ENCODE data around the gene BLACAT1. TPM values are rescaled to one million over a fixed set of nuclear protein-coding genes. Genes with fewer than 3 reads are reported as not detected.

Gene BLACAT1
- total RNA-seq, 4 donors from 2014 or later, result 0.26 TPM; not detected in 3

GRCh38 chr1:205500240-205501233, 44.7 kb upstream of the BLACAT1 start:
- intact Hi-C loops (cut with DNase I; ENCODE audit: low total_unique reads), result no loop called here
- WGBS, 2 donors, result 65 to 73% methylated on average over 9 of the region's 9 CpGs
- DNase-seq (ENCODE audit: low spot score in 2 of 2), result no peak
- H3K4me3 ChIP-seq (ENCODE audit: low read depth, poor library complexity, severe bottlenecking), result no peak overlapping the region
- no peak for TF ChIP-seq POLR2A (IDR thresholded peaks at IDR 0.05)
- no peak for TF ChIP-seq CTCF (IDR thresholded peaks at IDR 0.05)

GRCh38 chr1:205499789-205500188, 43.9 kb upstream of the BLACAT1 start:
- TF ChIP-seq CTCF (IDR thresholded peaks at IDR 0.05), result no peak
- no peak for TF ChIP-seq POLR2A (IDR thresholded peaks at IDR 0.05)
- DNase-seq (ENCODE audit: low spot score in 2 of 2), result no peak
- intact Hi-C loops (cut with DNase I; ENCODE audit: low total_unique reads), result no loop called here
- no peak overlapping the region for H3K4me3 ChIP-seq (ENCODE audit: low read depth, poor library complexity, severe bottlenecking)
- 64 to 84% methylated on average over 3 of the region's 3 CpGs for WGBS, 2 donors

GRCh38 chr1:205497351-205497750, 41.5 kb upstream of the BLACAT1 start:
- WGBS, 2 donors, result 88% methylated on average over 7 of the region's 7 CpGs
- TF ChIP-seq POLR2A (IDR thresholded peaks at IDR 0.05) (no peak), CTCF (IDR thresholded peaks at IDR 0.05) (no peak)
- intact Hi-C loops (cut with DNase I; ENCODE audit: low total_unique reads), result no loop called here
- H3K4me3 ChIP-seq (ENCODE audit: low read depth, poor library complexity, severe bottlenecking), result no peak overlapping the region
- no peak for DNase-seq (ENCODE audit: low spot score in 2 of 2)

- 87 to 90% methylated on average over 1 of the region's 1 CpG for WGBS, 2 donors
- TF ChIP-seq CTCF (IDR thresholded peaks at IDR 0.05), result no peak
- TF ChIP-seq POLR2A (IDR thresholded peaks at IDR 0.05), result no peak
- intact Hi-C loops (cut with DNase I; ENCODE audit: low total_unique reads), result no loop called here
- no peak for DNase-seq (ENCODE audit: low spot score in 2 of 2)
- H3K4me3 ChIP-seq (ENCODE audit: low read depth, poor library complexity, severe bottlenecking), result no peak overlapping the region
Measured at GRCh38 chr1:205496661-205497060, 40.8 kb upstream of the BLACAT1 start.

GRCh38 chr1:205495237-205495823, 39.5 kb upstream of the BLACAT1 start:
- WGBS, 2 donors, result 28 to 37% methylated on average over 9 of the region's 9 CpGs
- intact Hi-C loops (cut with DNase I; ENCODE audit: low total_unique reads), result no loop called here
- H3K4me3 ChIP-seq (ENCODE audit: low read depth, poor library complexity, severe bottlenecking), result no peak overlapping the region
- no peak for TF ChIP-seq POLR2A (IDR thresholded peaks at IDR 0.05)
- TF ChIP-seq CTCF (IDR thresholded peaks at IDR 0.05), result no peak
- no peak for DNase-seq (ENCODE audit: low spot score in 2 of 2)

All from lower leg skin (tissue), 4 donors.